ENCODE results near the gene PSAP. TPM values are rescaled to one million over a fixed set of nuclear protein-coding genes. Genes with fewer than 3 reads are reported as not detected.

The PSAP gene
- total RNA-seq, 1 experiment from 2014 or later, result 336 TPM

DNA sequence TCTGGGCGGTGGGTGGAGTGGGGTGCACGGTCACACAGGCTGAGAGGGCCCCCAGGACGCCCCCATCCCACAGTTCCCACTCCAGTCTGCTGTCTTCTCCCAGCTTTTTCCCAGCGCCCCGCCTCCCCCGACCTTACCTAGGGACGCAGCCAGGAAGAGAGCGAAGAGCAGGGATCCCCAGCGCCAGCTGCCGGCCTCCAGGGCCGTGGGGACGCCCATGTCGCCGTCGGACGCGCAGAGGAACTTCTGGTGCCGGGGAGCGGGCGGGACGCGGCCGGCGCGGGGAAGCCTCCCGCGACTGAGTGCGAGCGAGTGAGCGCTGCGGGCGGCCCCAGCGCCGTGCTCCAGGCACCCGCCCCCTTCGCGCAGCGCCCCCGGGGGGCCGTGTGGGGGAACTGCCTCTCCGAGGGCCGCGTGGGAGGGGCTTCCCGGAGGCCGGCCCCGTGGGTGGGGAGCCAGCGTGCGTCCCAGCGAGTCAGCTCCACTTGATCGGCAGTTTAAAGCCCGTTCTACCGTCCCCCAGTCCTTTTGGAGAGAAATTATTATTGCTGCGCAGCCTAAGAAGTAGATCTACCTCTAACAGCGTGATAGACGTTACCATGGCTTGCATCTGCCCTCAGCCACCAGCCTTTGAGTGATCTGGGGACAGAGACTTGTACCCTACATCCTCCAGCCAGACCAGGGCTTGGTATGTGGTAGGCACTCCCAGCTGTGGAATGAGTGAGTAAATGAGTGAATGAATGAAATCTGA lies 77.7 kb downstream of the PSAP start, which contains the start of gene VSIR:
TSS of gene VSIR (minus strand) at position 300 of the 751 bp plus-strand sequence. CDS start at position 219, 81 bp downstream.
- Mint-ChIP-seq H3K27ac (no peak within 1 kb of the TSS), H3K9me3 (peaks cover 0 to 3% of the 10 kb centered on the region in 2 experiments; a peak in 1 of 5 replicates), H3K27me3 (ENCODE audit: low read depth) (peaks cover 40% of the 10 kb centered on the region), H3K4me3 (peak within 1 kb of the TSS; percentile 56 to 76), H3K4me1 (peaks cover 3 to 4% of the 10 kb centered on the region in 2 experiments; a peak in 2 of 4 replicates), H3K36me3 (ENCODE audit: insufficient read depth in 1 of 3, low read depth in 3 of 3) (no peaks in the 10 kb centered on the region; a peak in 1 of 7 replicates)
- Histone ChIP-seq H2AFZ (ENCODE audit: low read length) (no peak within 1 kb of the TSS), H3K4me2 (ENCODE audit: insufficient read depth, insufficient read length, low read length) (peak within 1 kb of the TSS; percentile 51), H2BK120ac (ENCODE audit: low read depth, low read length, poor library complexity, severe bottlenecking) (no peak within 1 kb of the TSS), H3K14ac (ENCODE audit: insufficient read depth, low read length) (peak within 1 kb of the TSS; percentile 24; the same call in 1 of the 2 replicates), H2BK15ac (ENCODE audit: low read depth, low read length) (no peak within 1 kb of the TSS), H3K79me1 (ENCODE audit: insufficient read depth, low read depth, low read length, poor library complexity, severe bottlenecking) (no peaks in the 10 kb centered on the region), H4K91ac (ENCODE audit: insufficient read length, low read depth, low read length) (no peak within 1 kb of the TSS), H3K27me3 (ENCODE audit: insufficient read depth, low read length) (peaks cover 5% of the 10 kb centered on the region; the same call in 1 of the 2 replicates), H3K56ac (ENCODE audit: insufficient read length, low read depth, low read length) (no peak within 1 kb of the TSS), H2BK20ac (ENCODE audit: low read depth, low read length, poor library complexity, severe bottlenecking) (no peak within 1 kb of the TSS), H2BK5ac (ENCODE audit: insufficient read length, low read length) (no peak within 1 kb of the TSS), H3K18ac (ENCODE audit: insufficient read length, low read depth, low read length) (no peak within 1 kb of the TSS), H3K4me1 (ENCODE audit: insufficient read depth, low read length) (no peaks in the 10 kb centered on the region), H3K23me2 (ENCODE audit: insufficient read length, low read depth, low read length, poor library complexity, severe bottlenecking) (no peaks in the 10 kb centered on the region), H2BK12ac (ENCODE audit: insufficient read length, low read depth, low read length) (no peak within 1 kb of the TSS), H2AK5ac (ENCODE audit: insufficient read length, low read length) (no peak within 1 kb of the TSS), H3T11ph (ENCODE audit: low read length) (no peak within 1 kb of the TSS), H3K23ac (ENCODE audit: insufficient read length, low read depth, low read length) (no peak within 1 kb of the TSS), H4K20me1 (ENCODE audit: control insufficient read depth, insufficient read depth, insufficient read length) (no peaks in the 10 kb centered on the region), H3K4ac (ENCODE audit: low read depth, low read length) (no peak within 1 kb of the TSS), H4K8ac (replicated peaks; ENCODE audit: insufficient read length, low read depth, low read length) (no peak within 1 kb of the TSS), H4K5ac (ENCODE audit: insufficient read length, low read depth, low read length) (no peak within 1 kb of the TSS), H3K79me2 (ENCODE audit: insufficient read depth, low read length) (no peaks in the 10 kb centered on the region), H3K9ac (ENCODE audit: extremely low read depth, insufficient read length, low read length) (no peak within 1 kb of the TSS), H3K27ac (ENCODE audit: insufficient read length, low read depth, low read length) (no peak within 1 kb of the TSS), H3K9me3 (ENCODE audit: control insufficient read depth, low read depth, low read length) (no peaks in the 10 kb centered on the region)
- no CpG with 5 or more reads among the region's 55 CpGs for WGBS (ENCODE audit: extremely low coverage, insufficient read length, low lambda C conversion rate)
- TF ChIP-seq, protein P1, sequence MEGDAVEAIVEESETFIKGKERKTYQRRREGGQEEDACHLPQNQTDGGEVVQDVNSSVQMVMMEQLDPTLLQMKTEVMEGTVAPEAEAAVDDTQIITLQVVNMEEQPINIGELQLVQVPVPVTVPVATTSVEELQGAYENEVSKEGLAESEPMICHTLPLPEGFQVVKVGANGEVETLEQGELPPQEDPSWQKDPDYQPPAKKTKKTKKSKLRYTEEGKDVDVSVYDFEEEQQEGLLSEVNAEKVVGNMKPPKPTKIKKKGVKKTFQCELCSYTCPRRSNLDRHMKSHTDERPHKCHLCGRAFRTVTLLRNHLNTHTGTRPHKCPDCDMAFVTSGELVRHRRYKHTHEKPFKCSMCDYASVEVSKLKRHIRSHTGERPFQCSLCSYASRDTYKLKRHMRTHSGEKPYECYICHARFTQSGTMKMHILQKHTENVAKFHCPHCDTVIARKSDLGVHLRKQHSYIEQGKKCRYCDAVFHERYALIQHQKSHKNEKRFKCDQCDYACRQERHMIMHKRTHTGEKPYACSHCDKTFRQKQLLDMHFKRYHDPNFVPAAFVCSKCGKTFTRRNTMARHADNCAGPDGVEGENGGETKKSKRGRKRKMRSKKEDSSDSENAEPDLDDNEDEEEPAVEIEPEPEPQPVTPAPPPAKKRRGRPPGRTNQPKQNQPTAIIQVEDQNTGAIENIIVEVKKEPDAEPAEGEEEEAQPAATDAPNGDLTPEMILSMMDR (conservative IDR thresholded peaks at IDR 0.05), result peak; percentile 95
- DNase-seq, result peak; percentile 76

Data from H9 (cell line).